ENCODE results near the gene FARP1.

- TF ChIP-seq CTCF (IDR thresholded peaks at IDR 0.05) (no peak), POLR2A (IDR thresholded peaks at IDR 0.05) (no peak)
These were observed 156.5 kb downstream of the FARP1 start for GRCh38 chr13:98299235-98299965.
